ENCODE results near the gene LRRC46.

Gene LRRC46

DNA sequence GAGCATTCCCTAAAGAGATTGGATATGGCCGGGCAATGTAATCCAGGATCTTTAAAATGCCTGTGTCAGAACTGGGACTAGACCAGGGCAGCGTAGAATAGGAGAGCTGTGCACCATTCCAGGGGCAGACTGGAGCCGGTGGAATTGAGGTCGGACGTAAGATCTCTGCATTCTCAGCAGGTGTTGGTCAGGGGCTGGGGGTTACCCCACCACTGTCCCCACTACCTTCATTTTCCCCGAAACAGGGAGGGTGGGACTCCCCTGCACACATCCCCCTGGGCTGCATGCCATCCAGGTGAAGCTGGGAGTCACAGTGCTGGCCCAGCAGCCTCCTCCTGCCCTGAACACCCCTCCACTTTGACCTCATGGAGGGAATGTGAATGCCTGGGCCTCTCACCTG, 27.7 kb upstream of the LRRC46 start:
- H3K4me2 ChIP-seq = no peak overlapping the region
- H3K79me2 ChIP-seq (ENCODE audit: insufficient read depth, low read depth) = no peaks in the 10 kb centered on the region
- 0 out of 2 replicates have a peak, but pooled peaks cover 7% of the 10 kb centered on the region for H3K27me3 ChIP-seq (ENCODE audit: insufficient read depth, low read depth)

DNA sequence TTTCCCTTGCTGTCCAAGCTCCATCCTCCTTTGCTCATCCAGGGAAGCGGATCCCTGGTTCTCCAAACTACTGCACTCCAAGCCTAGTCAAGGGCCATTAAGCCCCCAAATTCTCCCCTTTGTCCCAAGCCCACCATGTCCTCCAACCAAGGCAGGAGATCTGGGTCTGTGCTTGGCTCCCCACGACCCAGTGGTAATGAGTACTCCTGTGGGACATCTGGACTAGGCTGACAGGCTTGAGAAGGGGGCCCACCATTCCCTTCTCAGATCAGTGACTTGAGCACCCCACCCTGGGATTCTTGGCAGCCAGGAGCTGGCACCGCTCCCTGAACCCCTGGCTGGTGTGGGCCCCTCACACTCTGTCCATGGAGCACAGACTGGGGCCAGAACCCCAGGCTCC, 27.0 kb upstream of the LRRC46 start:
- Histone ChIP-seq H3K27ac (no peak overlapping the region), H3K4me1 (ENCODE audit: low read depth, poor library complexity, severe bottlenecking) (no peaks in the 10 kb centered on the region), H3K4me3 (IDR thresholded peaks at IDR 0.05; ENCODE audit: insufficient read depth, low read depth, low read length) (no peak overlapping the region), H4K20me1 (ENCODE audit: insufficient read depth) (no peaks in the 10 kb centered on the region), H3K4me2 (no peak overlapping the region), H3K9ac (no peak overlapping the region), H2AFZ (ENCODE audit: low read depth) (no peak overlapping the region), H3K79me2 (ENCODE audit: insufficient read depth, low read depth) (no peaks in the 10 kb centered on the region), H3K27me3 (ENCODE audit: insufficient read depth, low read depth) (0 out of 2 replicates have a peak, but pooled peaks cover 7% of the 10 kb centered on the region), H3K36me3 (ENCODE audit: insufficient read depth) (no peaks in the 10 kb centered on the region)
- TF ChIP-seq, protein P1, sequence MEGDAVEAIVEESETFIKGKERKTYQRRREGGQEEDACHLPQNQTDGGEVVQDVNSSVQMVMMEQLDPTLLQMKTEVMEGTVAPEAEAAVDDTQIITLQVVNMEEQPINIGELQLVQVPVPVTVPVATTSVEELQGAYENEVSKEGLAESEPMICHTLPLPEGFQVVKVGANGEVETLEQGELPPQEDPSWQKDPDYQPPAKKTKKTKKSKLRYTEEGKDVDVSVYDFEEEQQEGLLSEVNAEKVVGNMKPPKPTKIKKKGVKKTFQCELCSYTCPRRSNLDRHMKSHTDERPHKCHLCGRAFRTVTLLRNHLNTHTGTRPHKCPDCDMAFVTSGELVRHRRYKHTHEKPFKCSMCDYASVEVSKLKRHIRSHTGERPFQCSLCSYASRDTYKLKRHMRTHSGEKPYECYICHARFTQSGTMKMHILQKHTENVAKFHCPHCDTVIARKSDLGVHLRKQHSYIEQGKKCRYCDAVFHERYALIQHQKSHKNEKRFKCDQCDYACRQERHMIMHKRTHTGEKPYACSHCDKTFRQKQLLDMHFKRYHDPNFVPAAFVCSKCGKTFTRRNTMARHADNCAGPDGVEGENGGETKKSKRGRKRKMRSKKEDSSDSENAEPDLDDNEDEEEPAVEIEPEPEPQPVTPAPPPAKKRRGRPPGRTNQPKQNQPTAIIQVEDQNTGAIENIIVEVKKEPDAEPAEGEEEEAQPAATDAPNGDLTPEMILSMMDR (conservative IDR thresholded peaks at IDR 0.05; ENCODE audit: low read depth, low read length) = no peak

More for the DNA sequence above, 27.7 kb upstream of the LRRC46 start:
- no peak overlapping the region for H3K4me3 ChIP-seq (IDR thresholded peaks at IDR 0.05; ENCODE audit: insufficient read depth, low read depth, low read length)
- H3K9ac ChIP-seq = no peak overlapping the region
- no peak overlapping the region for H2AFZ ChIP-seq (ENCODE audit: low read depth)
- TF ChIP-seq, protein P1 (conservative IDR thresholded peaks at IDR 0.05; ENCODE audit: low read depth, low read length) = no peak
- no peaks in the 10 kb centered on the region for H4K20me1 ChIP-seq (ENCODE audit: insufficient read depth)
- H3K27ac ChIP-seq = no peak overlapping the region
- H3K4me1 ChIP-seq (ENCODE audit: low read depth, poor library complexity, severe bottlenecking) = no peaks in the 10 kb centered on the region
- H3K36me3 ChIP-seq (ENCODE audit: insufficient read depth) = no peaks in the 10 kb centered on the region

DNA sequence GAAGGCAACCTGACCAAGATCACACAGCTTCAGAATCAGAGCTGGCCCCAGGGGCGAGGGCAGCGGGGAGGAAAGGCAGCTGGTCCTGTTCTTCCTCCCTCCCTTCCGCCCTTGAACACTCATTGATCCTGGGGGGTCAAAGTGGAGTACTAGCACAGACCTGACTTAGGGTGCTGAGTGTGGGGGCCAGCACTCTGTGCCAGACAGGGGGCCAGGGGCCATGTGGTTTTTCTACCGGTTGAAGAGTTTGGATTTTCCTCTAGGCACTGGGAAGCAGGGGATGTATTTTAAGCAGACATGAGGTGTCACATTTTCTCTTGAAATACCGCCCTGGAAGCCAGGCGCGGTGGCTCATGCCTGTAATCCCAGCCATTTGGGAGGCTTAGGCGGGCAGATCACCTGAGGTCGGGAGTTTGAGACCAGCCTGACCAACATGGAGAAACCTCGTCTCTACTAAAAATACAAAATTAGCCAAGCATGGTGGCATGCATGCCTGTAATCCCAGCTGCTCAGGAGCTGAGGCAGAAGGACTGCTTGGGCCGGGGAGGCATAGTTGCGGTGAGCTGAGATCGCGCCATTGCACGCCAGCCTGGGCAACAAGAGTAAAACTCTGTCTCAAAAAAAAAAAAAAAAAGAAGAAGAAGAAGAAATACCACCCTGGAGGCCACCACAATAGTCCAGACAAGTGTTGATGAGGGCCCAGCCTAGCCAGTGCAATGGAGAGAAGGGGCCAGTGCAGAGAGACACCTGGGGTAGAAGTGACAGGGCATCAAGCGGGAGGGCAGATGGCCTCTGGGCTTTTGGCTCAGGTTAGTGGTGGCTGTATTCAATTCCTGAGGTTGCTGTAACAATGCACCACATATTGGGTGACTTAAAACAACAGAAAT, 25.2 kb upstream of the LRRC46 start:
- Histone ChIP-seq H3K27ac (no peak overlapping the region), H4K20me1 (ENCODE audit: insufficient read depth) (no peaks in the 10 kb centered on the region), H3K27me3 (ENCODE audit: insufficient read depth, low read depth) (0 out of 2 replicates have a peak, but pooled peaks cover 4% of the 10 kb centered on the region), H2AFZ (ENCODE audit: low read depth) (no peak overlapping the region), H3K36me3 (ENCODE audit: insufficient read depth) (no peaks in the 10 kb centered on the region), H3K4me3 (IDR thresholded peaks at IDR 0.05; ENCODE audit: insufficient read depth, low read depth, low read length) (no peak overlapping the region), H3K4me2 (no peak overlapping the region), H3K9ac (no peak overlapping the region), H3K79me2 (ENCODE audit: insufficient read depth, low read depth) (no peaks in the 10 kb centered on the region), H3K4me1 (ENCODE audit: low read depth, poor library complexity, severe bottlenecking) (peaks cover 4% of the 10 kb centered on the region)
- TF ChIP-seq, protein P1 (conservative IDR thresholded peaks at IDR 0.05; ENCODE audit: low read depth, low read length) = no peak

DNA sequence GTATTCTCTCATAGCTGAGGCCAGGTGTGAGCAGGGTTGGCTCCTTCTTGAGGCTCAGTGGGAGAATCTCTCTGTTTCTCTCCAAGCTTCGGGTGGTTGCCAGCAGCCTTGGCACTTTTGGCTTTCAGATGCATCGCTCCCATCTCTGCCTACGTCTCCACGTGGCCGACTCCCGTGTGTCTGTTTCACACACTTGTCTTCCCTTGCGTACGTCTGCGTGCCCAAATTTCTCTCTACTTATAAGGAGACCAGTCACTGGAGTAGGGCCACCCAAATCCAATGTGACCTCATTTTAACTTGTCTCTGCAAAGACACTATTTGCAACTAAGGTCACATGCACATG, 24.6 kb upstream of the LRRC46 start:
- H3K9ac ChIP-seq = no peak overlapping the region
- TF ChIP-seq, protein P1 (conservative IDR thresholded peaks at IDR 0.05; ENCODE audit: low read depth, low read length) = no peak
- H4K20me1 ChIP-seq (ENCODE audit: insufficient read depth) = no peaks in the 10 kb centered on the region
- H3K4me2 ChIP-seq = no peak overlapping the region
- H3K4me3 ChIP-seq (IDR thresholded peaks at IDR 0.05; ENCODE audit: insufficient read depth, low read depth, low read length) = no peak overlapping the region
- no peaks in the 10 kb centered on the region for H3K36me3 ChIP-seq (ENCODE audit: insufficient read depth)
- 0 out of 2 replicates have a peak, but pooled peaks cover 4% of the 10 kb centered on the region for H3K27me3 ChIP-seq (ENCODE audit: insufficient read depth, low read depth)
- peaks cover 4% of the 10 kb centered on the region for H3K4me1 ChIP-seq (ENCODE audit: low read depth, poor library complexity, severe bottlenecking)
- no peak overlapping the region for H3K27ac ChIP-seq
- no peaks in the 10 kb centered on the region for H3K79me2 ChIP-seq (ENCODE audit: insufficient read depth, low read depth)
- H2AFZ ChIP-seq (ENCODE audit: low read depth) = no peak overlapping the region
